ENCODE measurements around the gene TEX22.

DNA sequence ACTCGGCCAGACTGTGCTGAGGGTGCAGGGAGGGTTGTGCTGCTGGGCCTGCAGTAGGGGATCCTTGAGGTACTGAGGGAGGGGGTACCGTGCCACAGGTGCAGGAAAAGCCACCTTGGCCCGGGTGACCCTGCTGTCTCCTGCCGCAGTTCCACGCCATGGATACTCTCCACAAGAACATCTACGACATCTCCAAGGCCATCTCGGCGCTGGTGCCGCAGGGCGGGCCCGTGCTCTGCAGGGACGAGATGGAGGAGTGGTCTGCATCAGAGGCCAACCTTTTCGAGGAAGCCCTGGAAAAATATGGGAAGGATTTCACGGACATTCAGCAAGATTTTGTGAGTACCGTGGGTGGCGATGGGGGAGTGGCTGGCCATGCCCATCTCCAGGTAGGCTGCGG lies 62.3 kb downstream of the TEX22 start:
- TF ChIP-seq POLR2A (IDR thresholded peaks at IDR 0.05; ENCODE audit: low read length): no peak
- no peak for TF ChIP-seq GATA1 (IDR thresholded peaks at IDR 0.05; ENCODE audit: low read depth, low read length)
